NCI-H345 (cell line): ENCODE measurements around the gene IL25.
"Not testable (repeated sequence)": the region's sequence is repeated elsewhere in the genome, so short reads cannot be mapped to it uniquely, and the experiment has no call there.

Experiments used
- DNase-seq: peaks from one replicate; lab custom pipeline; 2025; lab: John Stamatoyannopoulos, UW

IL25 gene

GRCh38 chr14:23409475-23409874, 36.9 kb downstream of the IL25 start:
- no peak for DNase-seq

- DNase-seq = no peak
Observed at GRCh38 chr14:23409966-23410635, 37.5 kb downstream of the IL25 start.

- DNase-seq = no peak
Observed at GRCh38 chr14:23411563-23412525, 39.2 kb downstream of the IL25 start.

DNA sequence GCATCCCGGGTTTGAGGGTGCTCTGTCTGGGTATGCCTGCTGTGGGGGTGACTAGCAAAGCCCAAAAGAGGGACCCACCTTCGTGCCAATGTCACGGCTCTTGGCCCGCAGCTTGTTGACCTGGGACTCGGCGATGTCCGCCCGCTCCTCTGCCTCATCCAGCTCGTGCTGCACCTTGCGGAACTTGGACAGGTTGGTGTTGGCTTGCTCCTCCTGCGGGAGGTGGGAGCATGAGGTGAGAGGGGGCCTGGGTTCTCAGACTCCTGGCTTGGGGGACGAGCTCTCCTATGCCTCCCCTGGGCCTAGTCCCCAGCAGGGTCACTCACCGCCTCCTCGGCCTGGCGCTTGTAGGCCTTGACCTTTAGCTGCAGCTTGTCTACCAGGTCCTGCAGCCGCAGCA, 41.1 kb downstream of the IL25 start:
- no peak for DNase-seq

DNA sequence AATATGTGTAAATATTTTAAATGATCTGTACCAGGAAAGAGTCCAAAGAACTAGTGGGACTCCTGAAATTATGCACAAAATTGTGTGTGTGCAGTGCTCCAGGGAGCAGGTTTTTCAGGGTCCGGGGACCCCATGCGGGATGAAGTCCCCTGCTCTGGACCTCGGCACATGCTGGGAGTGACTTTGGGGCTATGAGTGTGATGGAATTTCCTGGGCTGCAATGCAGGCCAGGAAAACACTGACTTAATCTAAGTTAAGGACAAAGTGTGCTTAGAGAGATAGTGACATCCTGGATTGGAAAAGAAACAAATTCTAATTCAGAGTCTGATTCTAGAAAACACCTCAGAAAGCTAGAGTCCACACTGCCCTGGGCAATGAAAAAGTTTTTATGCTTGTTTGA, 41.6 kb downstream of the IL25 start:
- no peak for DNase-seq

DNA sequence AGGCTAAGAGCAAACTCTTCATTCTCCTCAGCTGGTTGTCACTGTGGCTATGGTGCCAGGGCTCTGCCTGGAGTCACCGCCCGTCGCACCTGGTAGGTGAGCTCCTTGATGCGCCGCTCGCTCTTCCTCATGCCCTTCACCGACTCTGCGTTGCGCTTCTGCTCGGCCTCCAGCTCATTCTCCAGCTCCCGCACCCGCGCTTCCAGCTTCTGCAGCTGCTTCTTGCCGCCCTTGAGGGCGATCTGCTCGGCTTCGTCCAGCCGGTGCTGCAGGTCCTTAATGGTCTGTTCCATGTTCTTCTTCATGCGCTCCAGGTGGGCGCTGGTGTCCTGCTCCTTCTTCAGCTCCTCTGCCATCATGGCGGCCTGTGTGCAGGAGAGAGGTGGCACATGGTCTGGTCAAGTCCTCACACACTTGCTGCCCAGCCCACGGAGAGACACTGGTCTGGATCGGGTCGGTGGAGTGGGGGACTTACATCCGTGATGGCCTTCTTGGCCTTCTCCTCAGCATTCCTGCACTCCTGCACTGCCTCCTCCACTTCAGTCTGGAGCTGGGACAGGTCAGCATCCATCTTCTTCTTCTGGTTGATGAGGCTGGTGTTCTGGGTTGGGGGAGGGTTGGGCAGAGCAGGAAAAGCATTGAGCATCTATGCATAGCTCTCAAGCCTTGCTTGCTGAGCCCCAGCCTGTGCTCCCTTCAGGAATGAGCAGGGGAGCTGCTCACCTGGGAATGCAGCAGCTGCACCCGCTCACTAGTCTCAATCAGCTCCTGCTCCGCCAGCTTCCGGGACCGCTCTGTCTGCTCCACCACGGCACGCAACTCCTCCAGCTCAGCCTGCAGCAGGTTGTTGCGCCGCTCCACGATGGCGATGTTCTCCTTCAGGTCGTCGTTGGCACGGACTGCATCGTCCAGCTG, 42.6 kb downstream of the IL25 start:
- no peak for DNase-seq

- no peak for DNase-seq
Observed at GRCh38 chr14:23415821-23416778, 43.5 kb downstream of the IL25 start.

- DNase-seq = no peak
Observed at GRCh38 chr14:23416801-23417200, 44.2 kb downstream of the IL25 start.

DNA sequence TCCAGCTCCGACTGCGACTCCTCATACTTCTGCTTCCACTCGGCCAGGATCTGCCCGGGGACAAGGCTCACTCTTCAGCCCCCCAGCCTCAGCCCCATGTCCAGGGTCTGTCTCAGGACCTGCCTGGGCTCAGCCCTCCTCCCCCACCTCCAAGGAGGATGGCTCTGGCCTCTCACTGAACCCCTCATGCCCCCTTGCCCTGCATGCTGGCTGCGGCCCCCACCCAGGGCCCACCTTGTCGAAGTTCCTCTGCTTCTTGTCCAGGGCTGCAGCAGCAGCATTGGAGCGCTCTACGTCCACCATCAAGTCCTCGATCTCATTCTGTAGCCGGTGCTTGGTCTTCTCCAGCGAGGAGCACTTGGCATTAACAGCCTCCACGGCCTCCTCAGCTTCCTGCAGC, 44.7 kb downstream of the IL25 start:
- DNase-seq = not testable (repeated sequence)

DNA sequence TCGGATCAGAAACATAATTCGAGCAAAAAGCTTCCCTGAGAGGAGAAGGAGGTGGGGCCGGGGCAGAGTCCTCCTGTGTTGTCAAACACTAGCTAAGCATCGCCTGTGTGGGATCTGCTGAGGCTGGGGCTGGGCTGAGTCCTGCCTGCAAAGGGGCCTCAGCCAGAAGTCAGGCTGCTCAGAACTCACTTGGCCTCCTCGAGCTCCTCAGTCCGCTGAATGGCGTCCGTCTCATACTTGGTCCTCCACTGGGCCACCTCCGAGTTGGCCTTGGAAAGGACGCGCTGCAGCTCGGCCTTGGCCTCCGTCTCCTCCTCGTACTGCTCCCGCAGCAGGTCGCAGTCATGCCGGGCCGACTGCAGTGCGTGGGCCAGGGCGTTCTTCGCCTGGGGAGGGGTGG, 45.4 kb downstream of the IL25 start:
- DNase-seq = no peak

DNA sequence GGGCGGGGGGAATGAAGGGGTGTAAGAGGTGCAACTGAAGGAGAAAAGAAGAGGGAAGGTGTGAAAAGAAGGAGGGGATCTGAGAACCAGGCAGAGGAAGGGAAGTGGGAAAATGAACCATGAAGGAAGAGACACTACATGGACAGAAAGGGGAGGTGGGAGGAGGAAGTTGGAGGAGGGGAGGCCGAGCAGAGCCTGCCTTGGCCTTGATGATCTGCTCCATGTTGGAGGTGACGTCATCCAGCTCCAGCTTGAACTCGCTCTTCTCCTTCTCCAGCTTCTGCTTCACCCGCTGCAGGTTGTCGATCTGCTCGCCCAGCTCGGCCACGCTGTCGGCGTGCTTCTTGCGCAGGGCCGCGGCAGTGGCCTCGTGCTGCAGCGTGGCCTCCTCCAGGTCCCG, 47.0 kb downstream of the IL25 start:
- not testable (repeated sequence) for DNase-seq

- DNase-seq = no peak
Observed at GRCh38 chr14:23421594-23421993, 49.0 kb downstream of the IL25 start.

DNA sequence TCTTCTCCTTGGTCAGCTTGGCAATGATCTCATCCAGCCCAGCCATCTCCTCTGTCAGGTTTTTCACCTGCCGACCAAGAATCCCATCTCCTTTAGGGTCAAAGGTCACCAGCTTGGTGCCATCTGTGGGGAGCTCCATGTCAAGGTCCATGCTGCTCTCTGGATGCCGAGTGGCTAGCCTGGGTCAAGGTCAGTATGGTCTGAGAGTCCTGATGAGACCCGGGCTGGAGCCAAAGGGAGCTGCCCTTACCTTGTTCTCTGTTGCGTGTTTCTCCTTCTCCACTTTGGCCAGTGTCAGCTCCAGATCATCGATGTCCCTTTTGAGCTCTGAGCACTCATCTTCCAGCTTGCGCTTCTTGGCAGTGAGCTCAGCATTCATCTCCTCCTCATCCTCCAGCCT, 51.0 kb downstream of the IL25 start:
- no peak for DNase-seq

- no peak for DNase-seq
Observed at GRCh38 chr14:23425169-23425568, 52.6 kb downstream of the IL25 start.

- not testable (repeated sequence) for DNase-seq
Observed at GRCh38 chr14:23425798-23426197, 53.2 kb downstream of the IL25 start.
